ENCODE measurements around the gene EMSY. TPM values are rescaled to one million over a fixed set of nuclear protein-coding genes. Genes with fewer than 3 reads are reported as not detected.

EMSY gene
- total and polyA plus RNA-seq, 2 of the 13 experiments (the other 11 are each of a cell fraction or from before 2014, with no cell fraction given), result 11.6 to 18.5 TPM

- Histone ChIP-seq H3K4me1 (ENCODE audit: insufficient read depth, low read length) (no peaks in the 10 kb centered on the region), H3K4me3 (replicated peaks in 1 of 3; ENCODE audit: insufficient read depth in 1 of 3, low read depth in 2 of 3, low read length in 3 of 3) (no peak overlapping the region), H3K79me2 (ENCODE audit: insufficient read depth, low read length) (no peaks in the 10 kb centered on the region), H3K36me3 (replicated peaks in 1 of 2; ENCODE audit: control insufficient read depth in 1 of 2, insufficient read depth in 2 of 2, low read length in 2 of 2) (no peaks in the 10 kb centered on the region), H3K4me2 (ENCODE audit: low read depth, low read length) (no peak overlapping the region), H3K27ac (ENCODE audit: extremely low read length, insufficient read depth, low read length) (no peak overlapping the region), H3K9me3 (ENCODE audit: low read length) (no peaks in the 10 kb centered on the region), H4K20me1 (ENCODE audit: insufficient read depth, low read length) (no peaks in the 10 kb centered on the region), H3K27me3 (ENCODE audit: control insufficient read depth in 1 of 2, insufficient read depth in 2 of 2, low read length in 2 of 2) (peaks cover 0 to 16% of the 10 kb centered on the region in 2 experiments; a peak in 2 of 5 replicates), H2AFZ (ENCODE audit: low read length) (no peak overlapping the region), H3K9ac (ENCODE audit: insufficient read depth, low read depth, low read length) (no peak overlapping the region)
- FAIRE-seq (no peak), DNase-seq (ENCODE audit: low spot score) (no peak), ATAC-seq (no peak)
- 13% methylated on average over 9 of the region's 9 CpGs for WGBS (ENCODE audit: low lambda C conversion rate)
- ChIA-PET POLR2A (no interaction called here), CTCF (ENCODE audit: low intra/inter-chr PET ratio, low total read pairs) (no interaction called here)
- TF ChIP-seq ZNF782 (CRISPR knock-in tag; IDR thresholded peaks at IDR 0.05; ENCODE audit: borderline replicate concordance) (no peak), ZNF256 (CRISPR knock-in tag; conservative IDR thresholded peaks at IDR 0.05) (no peak), ZNF276 (CRISPR knock-in tag; IDR thresholded peaks at IDR 0.05; ENCODE audit: low read depth) (no peak), ZNF232 (CRISPR knock-in tag; IDR thresholded peaks at IDR 0.05; ENCODE audit: borderline replicate concordance) (no peak), ZNF678 (CRISPR knock-in tag; IDR thresholded peaks at IDR 0.05) (no peak), ZNF503 (CRISPR knock-in tag; IDR thresholded peaks at IDR 0.05) (no peak), TEF (CRISPR knock-in tag; IDR thresholded peaks at IDR 0.05) (no peak), ZNF816 (CRISPR knock-in tag; IDR thresholded peaks at IDR 0.05; ENCODE audit: borderline replicate concordance) (no peak), ATF6 (CRISPR knock-in tag; conservative IDR thresholded peaks at IDR 0.05) (no peak), ZNF589 (CRISPR knock-in tag; conservative IDR thresholded peaks at IDR 0.05) (no peak), CAMTA2 (CRISPR knock-in tag; IDR thresholded peaks at IDR 0.05; ENCODE audit: borderline replicate concordance) (no peak), KDM6A (CRISPR knock-in tag; IDR thresholded peaks at IDR 0.05; ENCODE audit: low read depth) (no peak), HMG20A (CRISPR knock-in tag; IDR thresholded peaks at IDR 0.05; ENCODE audit: borderline replicate concordance) (no peak), ZC3H13 (CRISPR knock-in tag; IDR thresholded peaks at IDR 0.05) (no peak), TAF1 (CRISPR knock-in tag; IDR thresholded peaks at IDR 0.05) (no peak), SMAD9 (CRISPR knock-in tag; IDR thresholded peaks at IDR 0.05) (no peak), NCOA1 (CRISPR knock-in tag; IDR thresholded peaks at IDR 0.05) (no peak)
- in situ Hi-C loops (cut with HindIII; ENCODE audit: extremely low pct_ligation_motif_present, low pct_unique_long_range_greater_than_20kb), result no loop called here
- intact Hi-C loops (cut with micrococcal nuclease; ENCODE audit: unreplicated experiment), result no loop called here
- no TSS peak for BruUV-seq (replicated peaks)
Observed at GRCh38 chr11:76589964-76590950, 145.4 kb downstream of the EMSY start.
